T-helper 22 cell (primary cell): ENCODE measurements around the gene TMEM214.

Source experiments
- DNase-seq: peaks from one replicate; pipeline ENCODE4 v3.0.0-alpha.2; 2020; ENCODE audit warnings: low read depth

TMEM214 gene, protein sequence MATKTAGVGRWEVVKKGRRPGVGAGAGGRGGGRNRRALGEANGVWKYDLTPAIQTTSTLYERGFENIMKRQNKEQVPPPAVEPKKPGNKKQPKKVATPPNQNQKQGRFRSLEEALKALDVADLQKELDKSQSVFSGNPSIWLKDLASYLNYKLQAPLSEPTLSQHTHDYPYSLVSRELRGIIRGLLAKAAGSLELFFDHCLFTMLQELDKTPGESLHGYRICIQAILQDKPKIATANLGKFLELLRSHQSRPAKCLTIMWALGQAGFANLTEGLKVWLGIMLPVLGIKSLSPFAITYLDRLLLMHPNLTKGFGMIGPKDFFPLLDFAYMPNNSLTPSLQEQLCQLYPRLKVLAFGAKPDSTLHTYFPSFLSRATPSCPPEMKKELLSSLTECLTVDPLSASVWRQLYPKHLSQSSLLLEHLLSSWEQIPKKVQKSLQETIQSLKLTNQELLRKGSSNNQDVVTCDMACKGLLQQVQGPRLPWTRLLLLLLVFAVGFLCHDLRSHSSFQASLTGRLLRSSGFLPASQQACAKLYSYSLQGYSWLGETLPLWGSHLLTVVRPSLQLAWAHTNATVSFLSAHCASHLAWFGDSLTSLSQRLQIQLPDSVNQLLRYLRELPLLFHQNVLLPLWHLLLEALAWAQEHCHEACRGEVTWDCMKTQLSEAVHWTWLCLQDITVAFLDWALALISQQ

DNA sequence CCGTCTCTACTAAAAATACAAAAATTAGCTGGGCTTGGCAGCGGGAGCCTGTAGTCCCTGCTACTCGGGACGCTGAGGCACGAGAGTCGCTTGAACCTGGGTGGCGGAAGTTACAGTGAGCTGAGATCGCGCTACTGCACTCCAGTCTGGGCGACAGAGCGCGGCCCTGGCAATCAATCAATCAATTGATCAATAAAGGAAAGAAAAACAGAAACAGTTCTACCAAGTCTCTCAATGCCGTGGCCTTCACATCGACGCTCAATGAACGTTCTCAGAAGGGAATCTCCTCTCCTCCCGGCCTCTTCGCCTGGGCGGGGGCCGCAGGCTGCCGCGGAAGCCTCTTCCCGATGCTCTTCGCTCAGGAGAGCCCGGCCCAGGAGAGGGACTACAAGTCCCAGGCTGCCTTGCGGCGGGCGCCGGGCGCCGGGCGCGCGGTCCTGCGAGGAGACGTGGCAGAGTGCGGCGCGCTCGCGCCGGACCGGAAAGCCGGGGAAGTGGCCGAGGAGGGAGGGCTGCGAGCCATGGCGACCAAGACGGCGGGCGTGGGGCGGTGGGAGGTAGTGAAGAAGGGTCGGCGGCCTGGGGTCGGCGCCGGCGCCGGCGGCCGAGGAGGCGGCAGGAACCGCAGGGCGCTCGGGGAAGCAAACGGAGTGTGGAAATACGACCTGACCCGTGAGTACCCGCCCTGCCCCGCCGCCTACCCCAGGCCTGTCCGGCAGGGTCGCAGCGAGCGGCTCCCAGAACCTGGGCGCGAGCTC is at the start of gene TMEM214:
Gene TMEM214 (plus strand): TSS at position 471 of the 758 bp plus-strand sequence. CDS start 51 bp downstream, at position 522.
- DNase-seq = peak; percentile 63

DNA sequence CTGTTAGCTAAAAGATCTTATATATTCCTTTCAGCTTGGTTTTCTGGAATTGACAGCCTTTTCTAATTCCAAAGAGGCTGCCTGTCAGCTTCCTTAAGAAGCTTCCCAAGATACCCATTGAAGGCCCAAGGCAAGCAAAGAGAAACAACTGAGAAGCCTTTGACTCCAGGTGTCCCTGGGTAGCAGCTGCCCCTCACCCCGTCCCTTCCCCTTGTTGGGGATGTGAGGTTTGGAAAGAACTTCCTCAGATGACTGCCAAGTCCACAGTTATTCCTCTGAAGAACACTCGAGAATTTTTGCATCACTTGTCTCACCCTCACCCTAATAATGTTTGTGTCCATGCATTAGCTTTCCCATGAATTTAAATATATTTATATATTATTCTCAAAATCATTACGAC is 49.0 kb upstream of the TMEM214 start:
- no peak for DNase-seq

DNA sequence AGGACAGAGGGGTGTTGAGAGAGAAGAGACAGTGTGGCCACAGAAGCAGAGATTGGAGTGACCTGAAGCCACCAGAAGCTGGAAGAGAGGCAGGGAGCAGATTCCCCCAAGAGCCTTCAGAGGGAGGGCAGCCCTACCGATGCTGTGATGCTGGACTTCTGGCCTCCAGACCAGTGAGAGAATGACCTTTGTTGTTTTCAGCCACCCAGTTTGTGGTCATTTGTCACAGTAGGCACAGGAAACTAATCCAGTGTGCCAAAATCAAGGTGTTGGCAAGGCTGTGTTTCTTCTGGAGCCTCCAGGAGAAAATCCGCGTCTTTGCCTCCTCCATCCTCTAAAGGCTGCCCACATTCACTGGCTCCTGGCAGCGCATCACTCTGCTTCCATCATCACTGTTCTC is 47.0 kb upstream of the TMEM214 start:
- no peak for DNase-seq

DNA sequence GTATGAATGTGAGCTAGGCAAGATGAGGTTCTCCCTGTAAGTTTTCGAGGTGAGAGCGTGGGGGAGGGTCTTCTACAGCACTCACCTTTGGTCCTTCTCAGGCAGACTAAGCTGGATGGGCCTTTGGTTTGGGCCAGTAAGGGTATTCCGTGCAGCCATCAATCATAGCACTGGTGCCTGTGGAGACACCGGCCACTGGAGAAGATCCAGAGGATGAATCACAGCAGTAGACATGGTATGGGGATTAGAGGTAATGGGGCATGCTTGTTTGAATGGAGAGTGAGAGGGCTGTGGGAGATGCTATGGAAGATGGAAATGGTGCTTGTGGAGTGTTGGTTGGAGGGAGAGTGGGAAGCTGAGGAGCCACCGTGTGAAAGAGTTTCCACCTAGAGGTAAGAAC is 46.2 kb upstream of the TMEM214 start:
- DNase-seq = no peak

DNA sequence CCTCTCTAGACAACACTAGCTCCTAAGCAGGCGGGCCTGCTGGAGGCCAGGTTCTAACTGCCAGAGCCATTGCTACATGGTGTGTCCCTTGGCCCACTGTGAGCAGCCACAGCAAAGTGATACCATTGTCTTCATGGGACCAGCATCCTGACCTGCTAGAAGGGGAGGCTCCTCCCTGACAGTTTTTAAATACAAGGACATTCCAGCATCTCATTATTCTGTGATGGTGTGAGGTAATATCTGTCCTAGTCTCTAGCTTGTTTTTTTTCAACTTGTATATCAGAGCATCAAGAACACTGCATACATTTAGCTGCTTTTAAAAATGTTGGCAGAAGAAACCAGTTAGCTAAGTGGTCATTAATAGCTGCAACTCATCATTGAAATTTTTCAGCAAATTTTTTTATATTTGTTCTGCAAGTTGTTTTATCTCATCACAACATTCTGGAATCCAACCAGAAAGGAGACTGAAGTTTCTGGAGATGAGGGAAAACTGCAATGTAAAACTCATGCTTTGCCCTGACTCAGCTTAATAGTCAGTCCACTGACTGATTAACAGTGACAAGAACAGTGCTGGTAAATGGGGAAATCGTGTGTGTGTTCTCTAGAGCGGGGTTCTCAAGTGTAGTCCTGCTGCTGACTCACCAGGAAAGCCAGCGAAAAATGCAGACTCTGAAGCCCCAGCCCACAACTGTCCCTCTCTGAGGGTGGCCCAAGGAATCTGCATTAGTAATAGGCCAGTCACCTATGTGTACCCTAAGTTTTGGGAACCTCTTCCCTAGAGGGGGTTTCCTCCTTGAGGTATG is 44.5 kb upstream of the TMEM214 start:
- DNase-seq = no peak

DNA sequence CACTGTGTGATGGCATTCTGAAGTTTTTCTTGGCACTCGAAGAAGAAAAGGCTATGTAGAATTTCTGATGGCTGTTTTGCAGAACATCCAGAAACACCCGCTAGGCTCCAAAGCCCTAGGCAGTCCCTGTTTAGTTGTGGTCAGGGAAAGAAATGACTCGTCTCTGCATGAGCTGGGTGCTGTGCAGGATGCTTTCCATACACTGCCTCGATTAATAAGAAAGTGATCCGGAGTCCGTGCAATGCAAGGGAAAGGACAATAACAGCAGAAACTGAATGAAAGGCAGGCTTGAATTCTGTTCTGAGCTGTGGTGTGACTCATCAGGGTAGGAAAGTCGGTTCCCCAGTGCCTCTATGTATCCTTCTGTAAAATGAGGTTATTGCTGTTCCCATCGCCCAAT is 43.6 kb upstream of the TMEM214 start:
- no peak for DNase-seq

DNA sequence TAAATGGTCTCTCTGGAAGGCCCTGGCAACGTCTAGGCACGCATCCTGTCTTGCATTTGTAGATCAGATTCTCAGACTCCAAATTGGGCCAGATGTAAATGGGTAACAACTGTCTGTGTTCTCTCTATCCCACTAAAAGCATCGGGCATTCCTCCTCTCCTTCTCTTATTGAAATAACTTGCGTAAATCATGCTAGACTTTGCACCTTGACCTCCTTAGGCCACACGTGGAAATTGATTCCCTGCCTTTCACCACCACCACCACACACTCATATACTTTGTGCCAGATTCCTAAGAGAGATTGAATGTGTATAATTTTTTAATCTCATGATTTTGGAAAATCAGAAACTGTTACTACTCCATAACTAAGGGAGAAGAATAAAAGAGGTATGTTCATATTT is 41.0 kb upstream of the TMEM214 start:
- DNase-seq = no peak

DNA sequence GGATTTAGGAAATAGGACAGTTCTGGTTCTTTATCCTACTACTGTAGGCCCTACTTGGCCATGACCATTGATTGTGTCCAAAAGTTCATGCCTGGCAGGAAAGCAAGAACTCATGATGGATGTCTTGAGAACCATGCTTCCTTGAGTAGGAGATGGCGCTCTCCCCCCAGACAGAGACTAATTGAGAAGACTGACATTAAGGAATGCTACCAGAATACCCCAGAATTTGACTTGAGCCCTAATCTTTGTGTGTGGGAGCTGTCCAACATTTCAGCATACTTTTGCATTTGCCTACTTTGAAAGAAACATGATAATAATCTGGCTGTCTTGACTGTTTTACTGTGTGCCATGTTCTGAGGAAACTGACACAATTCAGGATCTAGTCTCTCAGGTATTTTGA is 39.0 kb upstream of the TMEM214 start:
- DNase-seq = no peak

DNA sequence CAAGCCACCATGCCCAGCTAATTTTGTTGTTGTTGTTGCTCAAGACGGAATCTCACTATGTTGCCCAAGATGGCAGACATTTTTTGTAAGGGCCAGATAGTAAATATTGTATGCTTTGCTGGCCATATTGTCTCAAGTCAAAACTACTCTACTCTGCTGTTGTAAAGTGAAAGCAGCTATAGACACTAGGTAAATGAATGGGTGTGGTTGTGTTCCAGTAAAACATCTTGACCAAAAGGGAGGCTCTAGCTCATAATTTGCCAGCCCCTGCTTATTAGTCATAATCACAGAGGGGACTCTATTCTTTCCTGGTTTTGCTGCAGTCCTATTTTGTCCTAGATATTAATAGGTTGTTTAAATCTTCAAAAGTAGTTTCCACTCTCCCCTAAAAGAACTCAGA is 37.8 kb upstream of the TMEM214 start:
- no peak for DNase-seq

DNA sequence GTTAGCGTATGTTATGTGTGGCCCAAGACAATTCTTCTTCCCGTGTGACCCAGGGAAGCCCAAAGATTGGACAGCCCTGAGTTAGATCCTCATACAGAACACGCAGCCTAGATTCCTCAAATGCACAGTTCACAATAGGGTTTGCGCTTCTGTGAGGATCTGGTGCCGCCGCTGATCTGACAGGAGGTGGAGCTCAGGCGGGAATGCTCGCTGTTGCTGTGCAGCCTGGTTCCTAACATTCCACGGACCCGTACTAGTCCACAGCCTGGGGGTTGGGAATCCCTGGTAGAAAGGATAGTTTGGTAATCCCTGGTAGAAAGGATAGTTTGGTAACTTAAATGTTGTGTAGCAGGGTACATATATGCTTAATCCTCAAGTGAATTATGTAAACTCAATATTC is 35.4 kb upstream of the TMEM214 start:
- no peak for DNase-seq

DNA sequence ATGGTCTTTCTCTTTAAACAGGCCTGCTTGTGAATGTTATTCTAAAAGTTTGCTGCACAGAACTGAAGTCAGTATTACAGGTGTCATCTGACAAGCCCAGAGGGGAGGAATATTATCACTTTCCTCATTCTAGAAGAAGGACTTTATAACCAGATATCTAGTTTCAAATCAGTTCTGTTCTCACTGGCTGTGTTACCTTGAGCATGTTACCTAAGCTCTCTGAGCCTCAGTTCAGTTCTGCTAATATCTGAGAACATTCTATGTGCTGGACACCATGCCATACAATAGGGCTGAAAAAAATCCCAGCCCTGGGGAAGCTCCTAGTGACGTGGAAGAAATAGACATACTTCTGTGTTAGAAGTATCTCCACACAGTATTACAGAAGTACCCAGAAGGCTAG is 34.4 kb upstream of the TMEM214 start:
- no peak for DNase-seq

DNA sequence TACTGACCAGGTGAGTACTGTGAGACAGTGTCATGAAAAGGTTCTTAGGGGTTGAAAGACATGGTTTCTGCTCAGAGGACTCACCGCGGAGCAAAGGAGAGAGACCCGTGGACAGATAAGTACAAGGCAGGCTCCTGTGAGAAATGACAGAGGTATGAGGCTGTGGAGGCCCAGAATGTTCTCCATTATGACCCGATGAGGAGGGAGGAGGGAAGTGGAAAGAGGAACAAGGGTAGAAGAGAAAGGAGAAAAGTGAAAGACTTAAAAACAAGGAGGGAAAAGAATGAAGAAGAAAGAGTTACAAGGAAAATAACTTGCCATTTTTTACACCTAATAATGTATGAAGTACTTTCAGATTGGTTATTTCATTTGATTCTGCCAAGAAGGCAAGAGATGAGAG is 32.5 kb upstream of the TMEM214 start:
- no peak for DNase-seq

DNA sequence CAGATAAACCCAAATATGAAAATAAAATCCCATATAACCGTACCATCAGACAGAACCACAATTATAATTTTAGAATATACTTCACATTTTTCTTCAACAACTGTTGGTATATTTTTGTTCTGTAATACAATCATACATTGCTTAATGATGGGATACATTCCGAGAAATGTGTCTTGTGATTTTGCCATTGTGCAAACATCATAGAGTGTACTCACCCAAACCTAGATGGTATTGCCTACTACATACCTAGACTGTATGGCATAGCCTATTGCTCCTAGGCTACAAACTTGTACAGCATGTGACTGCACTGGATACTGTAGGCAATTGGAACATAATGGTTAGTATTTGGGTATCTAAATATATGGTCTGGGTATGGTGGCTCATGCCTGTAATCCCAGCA is 31.8 kb upstream of the TMEM214 start:
- DNase-seq = no peak

DNA sequence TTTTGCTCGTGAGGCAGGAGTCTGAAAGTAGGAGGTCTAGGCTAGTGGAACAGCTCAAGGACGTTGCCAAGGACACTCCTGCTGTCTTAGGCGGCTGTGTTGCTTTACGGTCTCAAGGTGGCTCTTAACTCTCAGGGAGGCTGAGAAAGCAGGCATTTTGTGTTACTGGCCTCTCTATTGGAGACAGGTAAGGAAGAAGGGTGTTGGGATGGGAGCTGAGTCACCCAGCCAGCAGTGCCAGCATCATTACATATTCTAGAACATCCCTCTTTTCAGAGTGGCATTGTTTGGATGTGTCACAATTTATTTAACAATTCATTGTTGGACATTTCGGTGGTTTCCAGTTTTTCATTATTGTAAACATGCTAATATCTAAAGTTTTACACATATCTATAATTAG is 30.8 kb upstream of the TMEM214 start:
- DNase-seq = no peak

DNA sequence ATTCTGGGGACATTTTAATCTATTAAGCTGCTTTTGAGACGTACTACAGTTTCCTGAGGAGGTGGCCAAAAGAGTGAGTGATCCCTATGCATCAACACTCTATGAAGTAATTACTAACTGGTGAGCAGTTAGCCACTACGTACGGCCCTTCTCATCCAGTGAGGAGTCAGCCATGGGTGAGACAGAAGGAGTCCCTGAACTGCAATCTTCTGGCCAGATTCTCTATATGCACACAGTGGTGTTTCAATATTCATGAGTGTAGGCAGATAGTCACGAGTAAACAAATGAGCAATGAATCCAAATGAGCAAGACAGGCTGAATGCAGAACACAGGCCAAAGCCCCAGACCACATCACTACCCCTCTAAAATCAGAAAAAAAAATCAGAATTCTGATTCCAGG is 29.8 kb upstream of the TMEM214 start:
- no peak for DNase-seq

DNA sequence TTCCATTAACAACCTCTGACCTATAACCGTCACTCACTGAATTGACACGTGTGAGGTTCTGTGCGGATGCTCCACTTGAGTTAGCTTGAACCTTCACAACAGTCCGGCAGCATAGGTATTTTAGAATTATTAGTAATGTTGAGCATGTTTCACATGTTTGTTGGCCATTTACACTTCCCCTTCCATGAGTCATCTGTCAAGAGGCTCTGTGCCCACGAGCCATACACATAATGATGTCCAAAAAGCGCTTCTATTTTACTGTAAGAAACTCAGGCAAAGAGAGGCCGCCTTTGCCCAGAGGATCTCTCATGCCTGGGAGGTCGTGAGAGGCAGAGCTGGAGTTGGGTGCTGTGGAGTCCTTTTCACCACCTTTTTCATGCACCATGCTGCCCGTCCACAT is 28.9 kb upstream of the TMEM214 start:
- DNase-seq = no peak

DNA sequence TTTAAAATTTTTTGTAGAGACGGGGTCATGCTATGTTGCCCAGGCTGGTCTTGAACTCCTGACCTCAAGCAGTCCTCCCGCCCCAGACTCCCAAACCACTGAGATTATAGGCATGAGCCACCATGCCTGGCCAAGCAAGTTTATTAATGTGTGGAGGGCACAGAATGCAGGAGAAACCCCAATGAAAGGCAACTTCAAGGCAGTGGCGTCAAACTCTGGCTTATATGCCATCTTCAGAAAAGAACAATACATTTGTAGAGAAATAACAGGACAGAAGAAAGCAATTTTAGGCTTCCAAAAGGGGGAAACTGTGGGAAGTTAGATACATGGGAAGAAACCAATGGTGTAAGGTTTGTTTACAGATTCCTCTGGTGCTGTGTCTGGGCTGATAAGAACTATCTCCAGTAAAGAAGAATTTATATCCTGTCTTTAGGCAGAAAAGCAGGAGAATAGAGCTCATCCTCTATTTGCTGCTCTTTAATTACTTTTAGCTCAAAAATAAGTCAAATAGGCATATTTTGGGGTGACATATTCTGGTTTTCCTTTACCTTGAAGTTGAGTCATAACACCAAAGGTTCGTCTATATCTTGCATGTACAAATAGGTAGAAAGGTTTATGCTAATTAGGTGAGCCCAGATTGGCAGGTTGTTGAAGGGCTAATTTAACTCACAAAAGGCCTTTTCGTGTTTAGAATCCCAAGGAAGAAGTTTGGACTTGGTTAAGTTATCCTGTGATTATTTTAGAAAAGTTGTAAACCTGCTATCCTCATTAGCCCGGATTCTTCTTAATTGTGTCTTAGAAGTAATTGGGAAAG is 26.0 kb upstream of the TMEM214 start:
- no peak for DNase-seq

DNA sequence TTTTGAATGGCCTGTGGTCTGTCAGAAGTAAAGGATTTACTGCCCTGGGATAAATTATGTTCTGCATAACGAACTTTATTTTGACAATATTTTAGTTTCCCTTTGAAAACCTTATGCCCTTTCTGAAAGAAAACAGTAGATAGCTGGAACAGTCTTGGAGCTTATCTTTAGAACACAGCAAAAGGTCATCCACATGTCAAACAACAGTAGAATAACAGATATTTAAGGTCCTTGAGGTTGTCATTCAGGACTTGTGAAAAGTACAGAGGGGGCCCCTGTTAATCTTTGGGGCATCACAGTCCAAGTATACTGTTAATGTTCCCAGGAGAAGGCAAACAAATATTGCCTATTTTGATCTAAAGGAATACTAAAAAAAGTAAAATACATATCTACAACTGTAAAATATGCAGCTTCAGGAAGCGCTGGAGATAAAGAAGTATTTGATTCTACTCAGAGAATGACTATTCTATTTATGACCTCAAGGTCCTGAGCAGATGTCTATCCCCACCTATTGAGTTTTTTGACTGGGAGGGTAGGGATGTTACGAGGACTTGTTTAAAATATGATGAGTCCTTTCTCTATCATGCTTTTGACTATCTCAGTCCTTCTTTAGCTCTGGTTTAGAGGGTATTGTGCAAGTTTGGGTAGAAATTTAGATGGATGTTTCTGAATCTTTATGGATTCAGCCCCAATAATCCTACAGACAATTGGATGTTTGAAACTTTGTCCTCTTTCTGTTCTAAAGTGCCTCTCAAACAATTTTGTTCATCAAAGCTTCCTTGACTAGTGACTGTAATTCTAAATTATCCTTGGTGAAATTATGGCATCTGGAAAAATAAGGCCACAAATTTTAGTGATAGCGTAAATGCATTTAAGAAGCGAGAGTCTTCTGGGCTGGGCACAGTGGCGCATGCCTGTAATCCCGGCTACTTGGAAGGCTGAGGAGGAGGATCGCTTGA is 25.1 kb upstream of the TMEM214 start:
- DNase-seq = no peak

DNA sequence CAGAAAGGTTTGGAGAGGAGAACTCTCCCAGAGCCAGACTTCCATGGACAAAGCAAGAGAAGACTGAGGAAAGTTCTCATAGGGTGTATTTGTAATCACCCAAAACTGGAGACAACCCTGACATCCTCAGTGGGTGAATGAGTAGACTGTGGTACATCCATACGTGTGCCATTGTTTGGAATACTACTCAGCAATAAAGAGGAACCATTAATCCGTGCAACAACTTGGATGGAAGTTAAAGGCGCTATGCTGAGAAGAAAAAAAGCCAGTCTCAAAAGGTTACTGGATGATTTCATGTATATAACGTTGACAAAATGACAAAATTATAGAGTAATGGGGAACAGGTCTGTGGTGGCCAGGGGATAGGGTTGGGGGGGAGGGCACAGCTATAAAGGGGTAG is 24.1 kb upstream of the TMEM214 start:
- DNase-seq = no peak

DNA sequence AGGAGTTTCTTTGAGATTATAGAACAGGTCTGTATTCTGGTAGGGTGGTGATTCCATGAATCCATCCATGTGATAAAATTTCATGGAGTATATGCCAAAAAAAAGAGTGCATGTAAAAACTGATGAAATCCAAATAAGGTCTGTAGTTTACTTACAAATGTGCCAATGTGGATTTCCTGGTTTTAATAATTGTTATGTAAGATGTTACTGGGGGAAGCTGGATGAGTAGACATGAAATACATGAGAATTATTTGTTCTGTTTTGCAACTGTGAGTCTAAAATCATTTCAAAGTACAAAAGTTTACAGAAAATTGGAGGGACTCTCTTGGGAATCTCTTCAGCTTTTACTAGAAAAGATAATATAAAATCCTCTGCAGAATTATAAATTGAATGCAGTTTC is 23.7 kb upstream of the TMEM214 start:
- no peak for DNase-seq
